GM12878 (cell line): ENCODE measurements around the gene TACR3. TPM values are rescaled to one million over a fixed set of nuclear protein-coding genes. Genes with fewer than 3 reads are reported as not detected.

ENCODE experiments used
- ATAC-seq: fragments of 200-7000 bp; cut with Tn5 transposase; 3 replicates; pipeline ENCODE4 v1.9.1; 2020; ENCODE audit warnings: mild to moderate bottlenecking, moderate library complexity
- BruUV-seq: library from RNA; stranded (reverse); fragments of 400-500 nt; replicated peaks from 2 replicates; lab custom pipeline; 2021; lab: Mats Ljungman, UMichigan
- CTCF ChIA-PET: fragments of 300-600 bp; sonication (Branson Sonifier 250); formaldehyde crosslinking; extraction: SDS; loops from one replicate; lab custom pipeline; 2021; ENCODE audit warnings: inconsistent platforms; lab: Yijun Ruan, JAX
- POLR2A ChIA-PET: fragments of 350-600 bp; formaldehyde crosslinking; extraction: SDS; loops from one replicate; lab custom pipeline; 2021; ENCODE audit warnings: inconsistent platforms; lab: Charles Lee
- RAD21 ChIA-PET: fragments of 300-600 bp; sonication (Branson Sonifier 250); formaldehyde crosslinking; loops from one replicate; lab custom pipeline; 2023; ENCODE audit warnings: antibody characterized with exemption; ENCODE audit not compliant: unreplicated experiment; lab: Charles Lee
- SMC1A ChIA-PET: fragments of 300-600 bp; sonication (Branson Sonifier 250); formaldehyde crosslinking; loops from one replicate; lab custom pipeline; 2023; ENCODE audit not compliant: unreplicated experiment, uncharacterized antibody; lab: Charles Lee
- DNase-seq: peaks from one replicate; pipeline ENCODE4 v3.0.0-alpha.2; 2011; ENCODE audit warnings: low read depth, low spot score
- FAIRE-seq: peaks from 3 replicates; lab custom pipeline; 2011; peaks lifted over from hg19 to GRCh38; lab: Jason Lieb, UNC
- H2AFZ ChIP-seq: 2 replicates; pipeline ENCODE4 v1.6.0; 2011; ENCODE audit warnings: low read depth, low read length, control low read depth; ENCODE audit not compliant: control insufficient read depth
- H3K27ac ChIP-seq: 2 replicates; pipeline ENCODE4 v1.5.1; 2011; ENCODE audit warnings: control low read depth; ENCODE audit not compliant: control insufficient read depth, insufficient read depth
- H3K27me3 ChIP-seq, 2 experiments: replicated peaks in 1 of 2; 2 replicates each; pipeline versions ENCODE4 v1.6.0 to v1.6.1; 2011; ENCODE audit warnings: low read length in 1 of 2; ENCODE audit not compliant: control insufficient read depth in 2 of 2, insufficient read depth in 2 of 2
- H3K36me3 ChIP-seq, 2 experiments: 2 replicates each; pipeline ENCODE4 v1.5.1; 2011; ENCODE audit warnings: low read length in 1 of 2; ENCODE audit not compliant: control insufficient read depth in 2 of 2, insufficient read depth in 2 of 2
- H3K4me1 ChIP-seq: 2 replicates; pipeline ENCODE4 v1.6.1; 2011; ENCODE audit warnings: mild to moderate bottlenecking, low read length, moderate library complexity, mixed read lengths; ENCODE audit not compliant: control insufficient read depth, insufficient read depth
- H3K4me2 ChIP-seq: 2 replicates; pipeline ENCODE4 v1.6.0; 2011; ENCODE audit warnings: control low read depth; ENCODE audit not compliant: control insufficient read depth, insufficient read depth
- H3K4me3 ChIP-seq: fragments of 200-600 bp; sonication (generic); 2 replicates; pipeline ENCODE4 v1.5.1; 2016
- H3K79me2 ChIP-seq: 2 replicates; pipeline ENCODE4 v1.6.0; 2011; ENCODE audit warnings: low read length; ENCODE audit not compliant: control insufficient read depth, insufficient read depth
- H3K9ac ChIP-seq: 2 replicates; pipeline ENCODE4 v1.8.0; 2011; ENCODE audit warnings: low read length, control low read depth, mixed read lengths; ENCODE audit not compliant: control insufficient read depth, insufficient read depth
- H3K9me3 ChIP-seq: replicated peaks from 3 replicates; pipeline ENCODE4 v1.5.1; 2011; ENCODE audit warnings: mild to moderate bottlenecking, low read length; ENCODE audit not compliant: control insufficient read depth, insufficient read depth
- H4K20me1 ChIP-seq: 2 replicates; pipeline ENCODE4 v1.6.0; 2011; ENCODE audit not compliant: control insufficient read depth, insufficient read depth
- BHLHE40 ChIP-seq, 2 experiments: fragments of 450-650 bp in 1 of 2; IDR thresholded peaks; 2 replicates each; pipeline ENCODE4 v1.6.1; 2011 to 2017; ENCODE audit warnings: low read depth in 2 of 2, borderline replicate concordance in 1 of 2, improper control_type of control experiment in 1 of 2, low read length in 1 of 2, mild to moderate bottlenecking in 1 of 2
- BMI1 ChIP-seq: fragments of 450-650 bp; IDR thresholded peaks from 2 replicates; pipeline ENCODE4 v1.6.1; 2016; ENCODE audit warnings: mild to moderate bottlenecking, moderate library complexity, borderline replicate concordance
- CEBPZ ChIP-seq: fragments of 150-350 bp; IDR thresholded peaks from 2 replicates; pipeline ENCODE4 v1.6.1; 2016; ENCODE audit warnings: low read depth, low read length
- CREB1 ChIP-seq: IDR thresholded peaks from 2 replicates; pipeline ENCODE4 v1.6.1; 2012; ENCODE audit warnings: low read depth, mild to moderate bottlenecking, inconsistent platforms
- ETV6 ChIP-seq, 2 experiments: fragments of 450-650 bp in 1 of 2; IDR thresholded peaks in 1 of 2; conservative IDR thresholded peaks in 1 of 2; 2 replicates each; pipeline ENCODE4 v1.6.1; 2014; ENCODE audit warnings: antibody characterized with exemption in 1 of 2, borderline replicate concordance in 1 of 2, low read depth in 1 of 2, mild to moderate bottlenecking in 1 of 2, moderate library complexity in 1 of 2
- IKZF2 ChIP-seq, 2 experiments: fragments of 450-650 bp; IDR thresholded peaks; 2 replicates each; pipeline ENCODE4 v1.6.1; 2017; ENCODE audit warnings: mild to moderate bottlenecking in 2 of 2, moderate library complexity in 2 of 2
- KDM1A ChIP-seq: fragments of 200-600 bp; sonication (generic); IDR thresholded peaks from 2 replicates; pipeline ENCODE4 v1.6.1; 2016; ENCODE audit warnings: borderline replicate concordance
- MEF2A ChIP-seq: IDR thresholded peaks from 2 replicates; pipeline ENCODE4 v1.6.1; 2011; ENCODE audit warnings: low read depth, mild to moderate bottlenecking, low read length, moderate library complexity; ENCODE audit not compliant: insufficient read depth
- MEF2B ChIP-seq: fragments of 450-650 bp; IDR thresholded peaks from 2 replicates; pipeline ENCODE4 v1.6.1; 2018; ENCODE audit warnings: mild to moderate bottlenecking, moderate library complexity; ENCODE audit not compliant: partially characterized antibody, poor library complexity, severe bottlenecking
- NFXL1 ChIP-seq: fragments of 450-650 bp; IDR thresholded peaks from 2 replicates; pipeline ENCODE4 v1.6.1; 2017; ENCODE audit warnings: antibody characterized with exemption, mild to moderate bottlenecking, borderline replicate concordance
- NKRF ChIP-seq: fragments of 450-650 bp; conservative IDR thresholded peaks from 2 replicates; pipeline ENCODE4 v1.6.1; 2017; ENCODE audit warnings: mild to moderate bottlenecking, moderate library complexity
- POU2F2 ChIP-seq: IDR thresholded peaks from 3 replicates; pipeline ENCODE4 v1.6.1; 2011; ENCODE audit warnings: low read depth, mild to moderate bottlenecking, low read length, borderline replicate concordance
- RUNX3 ChIP-seq: IDR thresholded peaks from 2 replicates; pipeline ENCODE4 v1.6.1; 2012; ENCODE audit warnings: low read length, inconsistent platforms
- STAT1 ChIP-seq: fragments of 450-650 bp; conservative IDR thresholded peaks from 2 replicates; pipeline ENCODE4 v1.6.1; 2014; ENCODE audit warnings: antibody characterized with exemption, mild to moderate bottlenecking
- ZBTB33 ChIP-seq: fragments of 450-650 bp; IDR thresholded peaks from 2 replicates; pipeline ENCODE4 v1.6.1; 2017; ENCODE audit warnings: mild to moderate bottlenecking
- ZNF24 ChIP-seq: fragments of 450-650 bp; IDR thresholded peaks from 2 replicates; pipeline ENCODE4 v1.6.1; 2017; ENCODE audit warnings: antibody characterized with exemption, mild to moderate bottlenecking
- WGBS: methylation state at CpG from one replicate; pipeline ENCODE4 v1.1.6; 2016; ENCODE audit warnings: low lambda C conversion rate; ENCODE audit not compliant: insufficient replicate concordance, insufficient coverage; ENCODE audit errors: missing lambda C conversion rate; 5-methylcytosine and 5-hydroxymethylcytosine counted together
- in situ Hi-C: fragments of 300-500 bp; cut with MboI; formaldehyde crosslinking; loops from 9 replicates; pipeline ENCODE4 v1.14.3; 2018; ENCODE audit warnings: mixed read lengths
- intact Hi-C: fragments of 100-400 bp; cut with micrococcal nuclease; formaldehyde crosslinking; loops from one replicate; pipeline ENCODE4 v1.14.2; 2022; ENCODE audit not compliant: unreplicated experiment
- polyA plus RNA-seq, 11 experiments: library from polyadenylated mRNA; depleted of rRNA in 4 of 11; unstranded in 6 of 11; stranded (reverse) in 5 of 11; fragments of >200 nt; fragmentation: Nextera tagmentation in 4 of 11; fragmentation: Illumina TruSeq in 1 of 11; extraction: Ambion mirVana in 4 of 11; extraction: Trizol in 1 of 11; gene quantifications; 1 replicate in 1 of 11; 2 replicates in 10 of 11; pipeline versions ENCODE4 v1.2.1 to v1.2.3, GENCODE V29; 2011 to 2016; ENCODE audit warnings: inconsistent platforms in 2 of 11, missing spikeins in 2 of 11, low read depth in 1 of 11
- total RNA-seq, 4 experiments: library from RNA; depleted of rRNA in 3 of 4; stranded (reverse); fragments of >200 nt in 3 of 4; fragmentation: Illumina TruSeq in 1 of 4; extraction: Trizol in 1 of 4; gene quantifications; 2 replicates each; pipeline versions ENCODE4 v1.2.1 to v1.2.3, GENCODE V29; 2013 to 2021

Gene TACR3
- total and polyA plus RNA-seq, 10 of the 15 experiments (the other 5 are each of a cell fraction or from before 2014, with no cell fraction given) = not detected

GRCh38 chr4:103634236-103634635, 85.5 kb downstream of the TACR3 start:
- ChIA-PET RAD21 (no interaction called here), SMC1A (no interaction called here), POLR2A (no interaction called here), CTCF (no interaction called here)
- Histone ChIP-seq H4K20me1 (no peaks in the 10 kb centered on the region), H3K36me3 (no peaks in the 10 kb centered on the region), H3K9ac (no peak overlapping the region), H3K79me2 (no peaks in the 10 kb centered on the region), H3K27ac (no peak overlapping the region), H3K27me3 (no peaks in the 10 kb centered on the region), H3K4me3 (no peak overlapping the region), H2AFZ (no peak overlapping the region), H3K4me2 (no peak overlapping the region), H3K9me3 (no peaks in the 10 kb centered on the region), H3K4me1 (no peaks in the 10 kb centered on the region)
- in situ Hi-C loops = no loop called here
- DNase-seq (no peak), ATAC-seq (no peak), FAIRE-seq (no peak)
- WGBS = 0% methylated on average over 1 of the region's 1 CpG
- intact Hi-C loops = no loop called here
- BruUV-seq = no TSS peak
- TF ChIP-seq ZBTB33 (no peak), BHLHE40 (IDR thresholded peaks at IDR 0.05; ENCODE audit: borderline replicate concordance in 1 of 2, low read depth in 2 of 2, low read length in 1 of 2) (no peak), CEBPZ (no peak), BMI1 (no peak), KDM1A (no peak), CREB1 (no peak), ZNF24 (no peak), STAT1 (no peak), ETV6 (conservative IDR thresholded peaks at IDR 0.05 in 1 of 2, IDR thresholded peaks at IDR 0.05 in 1 of 2; ENCODE audit: borderline replicate concordance in 1 of 2, low read depth in 1 of 2) (no peak), RUNX3 (no peak), NKRF (no peak), POU2F2 (no peak), IKZF2 (IDR thresholded peaks at IDR 0.05) (no peak), MEF2B (no peak), MEF2A (no peak), NFXL1 (no peak)
